GM23338 (cell line): ENCODE data around the gene COMTD1. TPM values are rescaled to one million over a fixed set of nuclear protein-coding genes. Genes with fewer than 3 reads are reported as not detected.

Experiments used
- ATAC-seq: fragments of 200-7000 bp; cut with Tn5 transposase; 3 replicates; pipeline ENCODE4 v1.9.1; 2020
- DNase-seq: peaks from one replicate; pipeline ENCODE4 v3.0.0-alpha.2; 2015; ENCODE audit warnings: low spot score
- H2AFZ ChIP-seq: fragments of 200-600 bp; sonication (generic); 2 replicates; pipeline ENCODE4 v1.8.0; 2016; ENCODE audit warnings: antibody characterized with exemption, mild to moderate bottlenecking, moderate library complexity
- H3F3A ChIP-seq: fragments of 200-600 bp; sonication (generic); replicated peaks from 2 replicates; pipeline ENCODE4 v1.8.0; 2017; ENCODE audit warnings: antibody characterized with exemption, mixed run types, low read depth
- H3K27ac ChIP-seq: fragments of 200-600 bp; sonication (generic); 2 replicates; pipeline ENCODE4 v1.6.1; 2016; ENCODE audit warnings: low read depth
- H3K27me3 ChIP-seq: fragments of 200-600 bp; sonication (generic); 2 replicates; pipeline ENCODE4 v1.8.0; 2016; ENCODE audit warnings: mild to moderate bottlenecking, mixed run types, moderate library complexity; ENCODE audit not compliant: insufficient read depth
- H3K36me3 ChIP-seq: fragments of 200-600 bp; sonication (generic); 2 replicates; pipeline ENCODE4 v1.8.0; 2016; ENCODE audit warnings: mild to moderate bottlenecking; ENCODE audit not compliant: insufficient read depth
- H3K4me1 ChIP-seq: fragments of 200-600 bp; sonication (generic); 2 replicates; pipeline ENCODE4 v1.8.0; 2016; ENCODE audit warnings: mild to moderate bottlenecking, moderate library complexity; ENCODE audit not compliant: insufficient read depth
- H3K4me2 ChIP-seq: fragments of 200-600 bp; sonication (generic); 2 replicates; pipeline ENCODE4 v1.7.1; 2017; ENCODE audit warnings: mixed run types
- H3K4me3 ChIP-seq: fragments of 200-600 bp; sonication (generic); 2 replicates; pipeline ENCODE4 v1.6.1; 2016; ENCODE audit warnings: mixed run types
- H3K79me2 ChIP-seq: fragments of 200-600 bp; sonication (generic); replicated peaks from 2 replicates; pipeline ENCODE4 v1.8.0; 2017; ENCODE audit warnings: mild to moderate bottlenecking; ENCODE audit not compliant: insufficient read depth
- H3K9me2 ChIP-seq: fragments of 200-600 bp; sonication (generic); 2 replicates; pipeline ENCODE4 v1.8.0; 2017; ENCODE audit not compliant: insufficient read depth
- H4K20me1 ChIP-seq: fragments of 200-600 bp; sonication (generic); replicated peaks from 2 replicates; pipeline ENCODE4 v1.8.0; 2017; ENCODE audit warnings: mild to moderate bottlenecking; ENCODE audit not compliant: insufficient read depth
- H3K27ac Mint-ChIP-seq: 2 replicates; pipeline ENCODE4 v1.8.0; 2020; ENCODE audit warnings: inconsistent platforms, mild to moderate bottlenecking, moderate library complexity, mixed read lengths
- H3K27me3 Mint-ChIP-seq: 3 replicates; pipeline ENCODE4 v1.8.0; 2022; ENCODE audit warnings: low read depth, mild to moderate bottlenecking, moderate library complexity, mixed read lengths, inconsistent platforms; ENCODE audit not compliant: insufficient read depth, poor library complexity
- H3K36me3 Mint-ChIP-seq: 3 replicates; pipeline ENCODE4 v1.8.0; 2021; ENCODE audit warnings: low read depth, mild to moderate bottlenecking, inconsistent platforms, moderate library complexity, mixed read lengths
- H3K4me1 Mint-ChIP-seq: 3 replicates; pipeline ENCODE4 v1.8.0; 2020; ENCODE audit warnings: mild to moderate bottlenecking, inconsistent platforms, mixed read lengths
- H3K4me3 Mint-ChIP-seq: 3 replicates; pipeline ENCODE4 v1.8.0; 2021; ENCODE audit warnings: moderate library complexity, mild to moderate bottlenecking, inconsistent platforms, mixed read lengths
- H3K9me3 Mint-ChIP-seq: 3 replicates; pipeline ENCODE4 v1.8.0; 2020; ENCODE audit warnings: moderate library complexity, mild to moderate bottlenecking, inconsistent platforms, mixed read lengths
- CREB1 ChIP-seq: fragments of 250-450 bp; sonication (Bioruptor Pico); IDR thresholded peaks from 2 replicates; pipeline ENCODE4 v1.5.0; 2020; ENCODE audit warnings: low read depth, mild to moderate bottlenecking, moderate library complexity
- EZH2 ChIP-seq: fragments of 200-600 bp; sonication (generic); IDR thresholded peaks from one replicate; pipeline ENCODE4 v1.8.0; 2017; ENCODE audit warnings: antibody characterized with exemption, mild to moderate bottlenecking, low read depth; ENCODE audit not compliant: unreplicated experiment
- EZH2phosphoT487 ChIP-seq: fragments of 200-600 bp; sonication (generic); IDR thresholded peaks from one replicate; pipeline ENCODE4 v1.8.1; 2018; ENCODE audit warnings: antibody characterized with exemption; ENCODE audit not compliant: unreplicated experiment
- JUNB ChIP-seq: IDR thresholded peaks from one replicate; pipeline ENCODE4 v1.6.1; 2016; ENCODE audit warnings: antibody characterized with exemption; ENCODE audit not compliant: unreplicated experiment
- NANOG ChIP-seq: IDR thresholded peaks from 2 replicates; pipeline ENCODE4 v1.6.1; 2016; ENCODE audit warnings: antibody characterized with exemption, borderline replicate concordance
- POLR2AphosphoS5 ChIP-seq: IDR thresholded peaks from 2 replicates; pipeline ENCODE4 v1.6.1; 2016; ENCODE audit warnings: antibody characterized with exemption, low read depth
- STAT1 ChIP-seq: IDR thresholded peaks from one replicate; pipeline ENCODE4 v1.6.1; 2016; ENCODE audit warnings: antibody characterized with exemption; ENCODE audit not compliant: unreplicated experiment
- ZNF114 ChIP-seq: fragments of 250-450 bp; sonication (Bioruptor Pico); IDR thresholded peaks from 2 replicates; pipeline ENCODE4 v1.5.0; 2020; ENCODE audit warnings: mild to moderate bottlenecking, moderate library complexity
- ZNF331 ChIP-seq: fragments of 250-450 bp; sonication (Bioruptor Pico); IDR thresholded peaks from 2 replicates; pipeline ENCODE4 v1.5.0; 2020; ENCODE audit warnings: low read depth, mild to moderate bottlenecking, moderate library complexity
- polyA plus RNA-seq: library from polyadenylated mRNA; unstranded; fragments of >200 nt; fragmentation: Nextera tagmentation; extraction: Ambion mirVana; gene quantifications from 2 replicates; pipeline ENCODE4 v1.2.1, GENCODE V29; 2016
- total RNA-seq: library from RNA; depleted of rRNA; stranded (reverse); fragments of >200 nt; shearing (Covaris generic); gene quantifications from 2 replicates; pipeline ENCODE4 v1.2.3, GENCODE V29; 2014
- TF ChIP-seq, protein P1 (sequence below): IDR thresholded peaks from one replicate; pipeline ENCODE4 v1.6.1; 2018; ENCODE audit warnings: antibody characterized with exemption; ENCODE audit not compliant: unreplicated experiment
- TF ChIP-seq, protein P2 (sequence below), 2 experiments: fragments of 200-600 bp in 1 of 2; sonication (generic) in 1 of 2; conservative IDR thresholded peaks; 2 replicates each; pipeline versions ENCODE4 v1.5.1 to v1.6.1; 2016 to 2017; ENCODE audit warnings: antibody characterized with exemption in 2 of 2, low read depth in 2 of 2, mild to moderate bottlenecking in 2 of 2, moderate library complexity in 1 of 2
- TF ChIP-seq, protein P3 (sequence below): fragments of 250-450 bp; sonication (Bioruptor Pico); IDR thresholded peaks from 2 replicates; pipeline ENCODE4 v1.5.0; 2020; ENCODE audit warnings: mild to moderate bottlenecking, moderate library complexity
- TF ChIP-seq, protein P4 (sequence below): IDR thresholded peaks from 2 replicates; pipeline ENCODE4 v1.6.1; 2016; ENCODE audit warnings: antibody characterized with exemption

Gene COMTD1
- total and polyA plus RNA-seq, 2 experiments from 2014 or later, result 40.0 to 46.7 TPM

DNA sequence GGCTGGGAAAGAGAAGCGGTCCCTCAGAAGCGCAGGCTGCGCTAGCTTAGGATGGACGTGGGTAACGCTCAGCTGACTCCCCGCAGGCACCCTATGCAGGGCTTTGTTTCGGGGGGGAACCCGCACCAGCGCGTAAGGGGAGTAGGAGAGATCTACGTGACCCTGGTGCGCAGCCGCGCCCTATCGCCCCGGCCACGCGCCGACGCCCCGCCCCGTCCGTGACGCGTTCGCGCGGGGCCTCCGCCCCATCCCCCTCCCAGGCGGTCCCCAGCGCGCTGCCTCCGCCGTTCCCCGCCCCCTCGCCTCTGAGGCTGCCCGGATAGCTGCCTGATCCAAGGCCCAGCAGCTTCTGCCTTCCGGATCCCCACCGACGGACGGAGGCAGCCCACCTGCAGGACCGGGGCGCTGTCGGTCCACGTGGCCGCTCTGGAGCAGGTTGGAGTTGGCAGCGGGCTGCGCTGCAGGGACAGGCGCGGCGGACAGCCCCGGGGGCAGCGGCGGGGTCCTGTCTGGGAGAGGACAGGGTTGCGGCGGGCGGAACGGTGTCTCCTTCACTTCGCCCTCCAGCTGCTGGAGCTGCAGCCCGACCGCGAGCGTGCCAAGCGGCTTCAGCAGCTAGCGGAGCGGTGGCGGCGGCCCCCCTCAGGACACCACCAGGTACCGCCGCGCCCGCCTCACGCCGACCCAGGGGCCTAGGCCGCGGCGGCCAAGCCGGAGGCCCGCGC is 25.3 kb downstream of the COMTD1 start, which contains the start of gene VDAC2:
TSS of gene VDAC2 (plus strand) at position 515 of the 725 bp plus-strand sequence. CDS start 363 bp downstream, outside the sequence.
- peak; percentile 87 for DNase-seq
- peaks cover 43% of the 10 kb centered on the region for H3K36me3 Mint-ChIP-seq
- Histone ChIP-seq H3K36me3 (peaks cover 27% of the 10 kb centered on the region), H3K9me2 (no peaks in the 10 kb centered on the region), H4K20me1 (peaks cover 19% of the 10 kb centered on the region), H3K79me2 (peaks cover 48% of the 10 kb centered on the region), H3F3A (0 out of 2 replicates have a peak, but pooled peaks cover 8% of the 10 kb centered on the region), H3K4me1 (peaks cover 6% of the 10 kb centered on the region), H3K4me2 (peak within 1 kb of the TSS; percentile 82), H2AFZ (peak within 1 kb of the TSS; percentile 89), H3K27me3 (no peaks in the 10 kb centered on the region), H3K27ac (peak within 1 kb of the TSS; percentile 96), H3K4me3 (peak within 1 kb of the TSS; percentile 99)
- H3K27ac Mint-ChIP-seq, result peak within 1 kb of the TSS; percentile 98
- peak; percentile 80 for ATAC-seq
- no peaks in the 10 kb centered on the region for H3K9me3 Mint-ChIP-seq
- peaks cover 6% of the 10 kb centered on the region for H3K27me3 Mint-ChIP-seq
- TF ChIP-seq CREB1 (CRISPR knock-in tag), result peak; percentile 88
- no peak for TF ChIP-seq ZNF114 (CRISPR knock-in tag)
- TF ChIP-seq JUNB, result no peak
- TF ChIP-seq, protein P1, sequence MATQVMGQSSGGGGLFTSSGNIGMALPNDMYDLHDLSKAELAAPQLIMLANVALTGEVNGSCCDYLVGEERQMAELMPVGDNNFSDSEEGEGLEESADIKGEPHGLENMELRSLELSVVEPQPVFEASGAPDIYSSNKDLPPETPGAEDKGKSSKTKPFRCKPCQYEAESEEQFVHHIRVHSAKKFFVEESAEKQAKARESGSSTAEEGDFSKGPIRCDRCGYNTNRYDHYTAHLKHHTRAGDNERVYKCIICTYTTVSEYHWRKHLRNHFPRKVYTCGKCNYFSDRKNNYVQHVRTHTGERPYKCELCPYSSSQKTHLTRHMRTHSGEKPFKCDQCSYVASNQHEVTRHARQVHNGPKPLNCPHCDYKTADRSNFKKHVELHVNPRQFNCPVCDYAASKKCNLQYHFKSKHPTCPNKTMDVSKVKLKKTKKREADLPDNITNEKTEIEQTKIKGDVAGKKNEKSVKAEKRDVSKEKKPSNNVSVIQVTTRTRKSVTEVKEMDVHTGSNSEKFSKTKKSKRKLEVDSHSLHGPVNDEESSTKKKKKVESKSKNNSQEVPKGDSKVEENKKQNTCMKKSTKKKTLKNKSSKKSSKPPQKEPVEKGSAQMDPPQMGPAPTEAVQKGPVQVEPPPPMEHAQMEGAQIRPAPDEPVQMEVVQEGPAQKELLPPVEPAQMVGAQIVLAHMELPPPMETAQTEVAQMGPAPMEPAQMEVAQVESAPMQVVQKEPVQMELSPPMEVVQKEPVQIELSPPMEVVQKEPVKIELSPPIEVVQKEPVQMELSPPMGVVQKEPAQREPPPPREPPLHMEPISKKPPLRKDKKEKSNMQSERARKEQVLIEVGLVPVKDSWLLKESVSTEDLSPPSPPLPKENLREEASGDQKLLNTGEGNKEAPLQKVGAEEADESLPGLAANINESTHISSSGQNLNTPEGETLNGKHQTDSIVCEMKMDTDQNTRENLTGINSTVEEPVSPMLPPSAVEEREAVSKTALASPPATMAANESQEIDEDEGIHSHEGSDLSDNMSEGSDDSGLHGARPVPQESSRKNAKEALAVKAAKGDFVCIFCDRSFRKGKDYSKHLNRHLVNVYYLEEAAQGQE, result no peak
- no peak for TF ChIP-seq NANOG
- no peak for TF ChIP-seq EZH2
- TF ChIP-seq, protein P2, sequence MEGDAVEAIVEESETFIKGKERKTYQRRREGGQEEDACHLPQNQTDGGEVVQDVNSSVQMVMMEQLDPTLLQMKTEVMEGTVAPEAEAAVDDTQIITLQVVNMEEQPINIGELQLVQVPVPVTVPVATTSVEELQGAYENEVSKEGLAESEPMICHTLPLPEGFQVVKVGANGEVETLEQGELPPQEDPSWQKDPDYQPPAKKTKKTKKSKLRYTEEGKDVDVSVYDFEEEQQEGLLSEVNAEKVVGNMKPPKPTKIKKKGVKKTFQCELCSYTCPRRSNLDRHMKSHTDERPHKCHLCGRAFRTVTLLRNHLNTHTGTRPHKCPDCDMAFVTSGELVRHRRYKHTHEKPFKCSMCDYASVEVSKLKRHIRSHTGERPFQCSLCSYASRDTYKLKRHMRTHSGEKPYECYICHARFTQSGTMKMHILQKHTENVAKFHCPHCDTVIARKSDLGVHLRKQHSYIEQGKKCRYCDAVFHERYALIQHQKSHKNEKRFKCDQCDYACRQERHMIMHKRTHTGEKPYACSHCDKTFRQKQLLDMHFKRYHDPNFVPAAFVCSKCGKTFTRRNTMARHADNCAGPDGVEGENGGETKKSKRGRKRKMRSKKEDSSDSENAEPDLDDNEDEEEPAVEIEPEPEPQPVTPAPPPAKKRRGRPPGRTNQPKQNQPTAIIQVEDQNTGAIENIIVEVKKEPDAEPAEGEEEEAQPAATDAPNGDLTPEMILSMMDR (conservative IDR thresholded peaks at IDR 0.05; ENCODE audit: low read depth in 2 of 2), result no peak
- TF ChIP-seq ZNF331 (CRISPR knock-in tag), result no peak
- TF ChIP-seq, protein P3, sequence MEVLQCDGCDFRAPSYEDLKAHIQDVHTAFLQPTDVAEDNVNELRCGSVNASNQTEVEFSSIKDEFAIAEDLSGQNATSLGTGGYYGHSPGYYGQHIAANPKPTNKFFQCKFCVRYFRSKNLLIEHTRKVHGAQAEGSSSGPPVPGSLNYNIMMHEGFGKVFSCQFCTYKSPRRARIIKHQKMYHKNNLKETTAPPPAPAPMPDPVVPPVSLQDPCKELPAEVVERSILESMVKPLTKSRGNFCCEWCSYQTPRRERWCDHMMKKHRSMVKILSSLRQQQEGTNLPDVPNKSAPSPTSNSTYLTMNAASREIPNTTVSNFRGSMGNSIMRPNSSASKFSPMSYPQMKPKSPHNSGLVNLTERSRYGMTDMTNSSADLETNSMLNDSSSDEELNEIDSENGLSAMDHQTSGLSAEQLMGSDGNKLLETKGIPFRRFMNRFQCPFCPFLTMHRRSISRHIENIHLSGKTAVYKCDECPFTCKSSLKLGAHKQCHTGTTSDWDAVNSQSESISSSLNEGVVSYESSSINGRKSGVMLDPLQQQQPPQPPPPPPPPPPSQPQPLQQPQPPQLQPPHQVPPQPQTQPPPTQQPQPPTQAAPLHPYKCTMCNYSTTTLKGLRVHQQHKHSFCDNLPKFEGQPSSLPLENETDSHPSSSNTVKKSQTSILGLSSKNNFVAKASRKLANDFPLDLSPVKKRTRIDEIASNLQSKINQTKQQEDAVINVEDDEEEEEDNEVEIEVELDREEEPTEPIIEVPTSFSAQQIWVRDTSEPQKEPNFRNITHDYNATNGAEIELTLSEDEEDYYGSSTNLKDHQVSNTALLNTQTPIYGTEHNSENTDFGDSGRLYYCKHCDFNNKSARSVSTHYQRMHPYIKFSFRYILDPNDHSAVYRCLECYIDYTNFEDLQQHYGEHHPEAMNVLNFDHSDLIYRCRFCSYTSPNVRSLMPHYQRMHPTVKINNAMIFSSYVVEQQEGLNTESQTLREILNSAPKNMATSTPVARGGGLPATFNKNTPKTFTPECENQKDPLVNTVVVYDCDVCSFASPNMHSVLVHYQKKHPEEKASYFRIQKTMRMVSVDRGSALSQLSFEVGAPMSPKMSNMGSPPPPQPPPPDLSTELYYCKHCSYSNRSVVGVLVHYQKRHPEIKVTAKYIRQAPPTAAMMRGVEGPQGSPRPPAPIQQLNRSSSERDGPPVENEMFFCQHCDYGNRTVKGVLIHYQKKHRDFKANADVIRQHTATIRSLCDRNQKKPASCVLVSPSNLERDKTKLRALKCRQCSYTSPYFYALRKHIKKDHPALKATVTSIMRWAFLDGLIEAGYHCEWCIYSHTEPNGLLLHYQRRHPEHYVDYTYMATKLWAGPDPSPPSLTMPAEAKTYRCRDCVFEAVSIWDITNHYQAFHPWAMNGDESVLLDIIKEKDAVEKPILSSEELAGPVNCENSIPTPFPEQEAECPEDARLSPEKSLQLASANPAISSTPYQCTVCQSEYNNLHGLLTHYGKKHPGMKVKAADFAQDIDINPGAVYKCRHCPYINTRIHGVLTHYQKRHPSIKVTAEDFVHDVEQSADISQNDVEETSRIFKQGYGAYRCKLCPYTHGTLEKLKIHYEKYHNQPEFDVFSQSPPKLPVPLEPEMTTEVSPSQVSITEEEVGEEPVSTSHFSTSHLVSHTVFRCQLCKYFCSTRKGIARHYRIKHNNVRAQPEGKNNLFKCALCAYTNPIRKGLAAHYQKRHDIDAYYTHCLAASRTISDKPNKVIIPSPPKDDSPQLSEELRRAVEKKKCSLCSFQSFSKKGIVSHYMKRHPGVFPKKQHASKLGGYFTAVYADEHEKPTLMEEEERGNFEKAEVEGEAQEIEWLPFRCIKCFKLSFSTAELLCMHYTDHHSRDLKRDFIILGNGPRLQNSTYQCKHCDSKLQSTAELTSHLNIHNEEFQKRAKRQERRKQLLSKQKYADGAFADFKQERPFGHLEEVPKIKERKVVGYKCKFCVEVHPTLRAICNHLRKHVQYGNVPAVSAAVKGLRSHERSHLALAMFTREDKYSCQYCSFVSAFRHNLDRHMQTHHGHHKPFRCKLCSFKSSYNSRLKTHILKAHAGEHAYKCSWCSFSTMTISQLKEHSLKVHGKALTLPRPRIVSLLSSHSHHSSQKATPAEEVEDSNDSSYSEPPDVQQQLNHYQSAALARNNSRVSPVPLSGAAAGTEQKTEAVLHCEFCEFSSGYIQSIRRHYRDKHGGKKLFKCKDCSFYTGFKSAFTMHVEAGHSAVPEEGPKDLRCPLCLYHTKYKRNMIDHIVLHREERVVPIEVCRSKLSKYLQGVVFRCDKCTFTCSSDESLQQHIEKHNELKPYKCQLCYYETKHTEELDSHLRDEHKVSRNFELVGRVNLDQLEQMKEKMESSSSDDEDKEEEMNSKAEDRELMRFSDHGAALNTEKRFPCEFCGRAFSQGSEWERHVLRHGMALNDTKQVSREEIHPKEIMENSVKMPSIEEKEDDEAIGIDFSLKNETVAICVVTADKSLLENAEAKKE (CRISPR knock-in tag), result no peak
- peak; percentile 67 for TF ChIP-seq POLR2AphosphoS5
- TF ChIP-seq, protein P4, sequence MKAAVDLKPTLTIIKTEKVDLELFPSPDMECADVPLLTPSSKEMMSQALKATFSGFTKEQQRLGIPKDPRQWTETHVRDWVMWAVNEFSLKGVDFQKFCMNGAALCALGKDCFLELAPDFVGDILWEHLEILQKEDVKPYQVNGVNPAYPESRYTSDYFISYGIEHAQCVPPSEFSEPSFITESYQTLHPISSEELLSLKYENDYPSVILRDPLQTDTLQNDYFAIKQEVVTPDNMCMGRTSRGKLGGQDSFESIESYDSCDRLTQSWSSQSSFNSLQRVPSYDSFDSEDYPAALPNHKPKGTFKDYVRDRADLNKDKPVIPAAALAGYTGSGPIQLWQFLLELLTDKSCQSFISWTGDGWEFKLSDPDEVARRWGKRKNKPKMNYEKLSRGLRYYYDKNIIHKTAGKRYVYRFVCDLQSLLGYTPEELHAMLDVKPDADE, result peak; percentile 69; the same call in 1 of the 2 replicates
- TF ChIP-seq STAT1, result no peak
- no peak for TF ChIP-seq EZH2phosphoT487
- H3K4me1 Mint-ChIP-seq, result peaks cover 32% of the 10 kb centered on the region
- peak within 1 kb of the TSS; percentile 96 for H3K4me3 Mint-ChIP-seq
